B cell (primary cell): ENCODE data around the gene RALB.

Source experiments
- EZH2 ChIP-seq: IDR thresholded peaks from 2 replicates; pipeline ENCODE4 v1.6.1; 2012; ENCODE audit warnings: borderline replicate concordance, low read depth, mild to moderate bottlenecking, moderate library complexity, low read length; ENCODE audit not compliant: insufficient read depth, poor library complexity, severe bottlenecking
- TF ChIP-seq, protein P1 (sequence below): fragments of 200-600 bp; IDR thresholded peaks from one replicate; pipeline ENCODE4 v1.8.0; 2022; ENCODE audit warnings: antibody characterized with exemption, mild to moderate bottlenecking

DNA sequence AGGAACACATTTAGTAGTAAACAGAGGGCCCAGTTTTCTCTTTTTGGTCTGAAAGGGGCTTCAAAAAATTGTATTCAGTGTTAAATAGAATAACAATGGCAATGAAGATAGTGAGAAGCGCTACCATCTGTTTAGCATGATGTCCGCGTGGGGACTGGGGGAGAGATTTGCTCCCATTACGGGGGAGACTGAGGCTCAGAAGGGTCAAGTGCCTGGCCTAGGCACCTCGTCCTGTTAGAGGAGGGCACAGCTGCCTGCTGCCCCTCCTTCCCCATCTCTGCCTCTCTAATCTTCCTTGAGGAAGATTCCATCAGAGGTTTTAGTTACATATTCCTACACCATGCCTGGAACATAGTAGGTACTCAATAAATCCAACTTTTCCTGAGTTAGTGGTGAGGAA lies 19.4 kb upstream of the RALB start:
- TF ChIP-seq, protein P1, sequence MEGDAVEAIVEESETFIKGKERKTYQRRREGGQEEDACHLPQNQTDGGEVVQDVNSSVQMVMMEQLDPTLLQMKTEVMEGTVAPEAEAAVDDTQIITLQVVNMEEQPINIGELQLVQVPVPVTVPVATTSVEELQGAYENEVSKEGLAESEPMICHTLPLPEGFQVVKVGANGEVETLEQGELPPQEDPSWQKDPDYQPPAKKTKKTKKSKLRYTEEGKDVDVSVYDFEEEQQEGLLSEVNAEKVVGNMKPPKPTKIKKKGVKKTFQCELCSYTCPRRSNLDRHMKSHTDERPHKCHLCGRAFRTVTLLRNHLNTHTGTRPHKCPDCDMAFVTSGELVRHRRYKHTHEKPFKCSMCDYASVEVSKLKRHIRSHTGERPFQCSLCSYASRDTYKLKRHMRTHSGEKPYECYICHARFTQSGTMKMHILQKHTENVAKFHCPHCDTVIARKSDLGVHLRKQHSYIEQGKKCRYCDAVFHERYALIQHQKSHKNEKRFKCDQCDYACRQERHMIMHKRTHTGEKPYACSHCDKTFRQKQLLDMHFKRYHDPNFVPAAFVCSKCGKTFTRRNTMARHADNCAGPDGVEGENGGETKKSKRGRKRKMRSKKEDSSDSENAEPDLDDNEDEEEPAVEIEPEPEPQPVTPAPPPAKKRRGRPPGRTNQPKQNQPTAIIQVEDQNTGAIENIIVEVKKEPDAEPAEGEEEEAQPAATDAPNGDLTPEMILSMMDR, result no peak
- TF ChIP-seq EZH2, result no peak
